Measurements from ENCODE around the gene RAB13.

RAB13 gene

DNA sequence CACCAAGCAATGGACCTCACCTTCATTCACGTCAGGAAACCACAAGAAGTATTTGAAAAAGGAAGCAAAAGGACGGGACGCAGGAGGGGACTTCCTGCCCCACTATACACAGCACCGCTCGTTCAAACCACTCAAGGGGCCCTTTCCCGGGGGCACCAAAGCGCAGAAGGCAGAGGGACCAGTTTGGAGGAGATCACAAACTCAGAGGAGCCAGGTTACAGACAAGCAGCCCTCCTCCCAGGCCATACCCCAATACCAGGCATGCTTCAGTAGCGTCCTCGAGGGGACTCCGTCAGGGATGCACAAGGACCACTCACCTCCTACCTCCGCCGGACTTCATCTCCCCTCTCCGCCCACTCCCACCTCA is 28.4 kb downstream of the RAB13 start:
- in situ Hi-C loops (cut with HindIII; ENCODE audit: low sequenced_read_pairs), result no loop called here

- in situ Hi-C loops (cut with HindIII; ENCODE audit: low sequenced_read_pairs), result no loop called here
These were observed 29.0 kb downstream of the RAB13 start for GRCh38 chr1:153956997-153957715.

DNA sequence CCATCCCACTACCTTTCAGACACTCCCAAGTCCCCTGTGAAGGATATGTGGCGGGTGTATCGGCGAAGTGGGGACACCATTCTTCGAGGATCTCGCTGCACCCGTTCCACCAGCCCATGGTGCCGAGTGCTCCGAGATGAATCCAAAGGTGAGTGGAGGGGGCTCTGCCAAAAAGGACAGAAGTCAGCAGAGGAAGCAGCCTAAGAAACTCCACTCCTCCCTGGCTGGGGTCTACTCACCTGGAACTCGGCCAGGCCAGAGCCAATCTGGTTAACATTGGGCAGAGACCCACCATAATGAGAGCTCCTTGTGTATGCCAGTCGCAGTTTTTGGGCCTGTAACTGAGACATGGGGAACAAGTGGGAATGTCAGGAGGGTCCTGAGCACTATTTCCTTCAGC is 31.3 kb downstream of the RAB13 start:
- in situ Hi-C loops (cut with HindIII; ENCODE audit: low sequenced_read_pairs), result no loop called here

GRCh38 chr1:153953859-153954365 is 32.2 kb downstream of the RAB13 start:
- in situ Hi-C loops (cut with HindIII; ENCODE audit: low sequenced_read_pairs), result no loop called here

DNA sequence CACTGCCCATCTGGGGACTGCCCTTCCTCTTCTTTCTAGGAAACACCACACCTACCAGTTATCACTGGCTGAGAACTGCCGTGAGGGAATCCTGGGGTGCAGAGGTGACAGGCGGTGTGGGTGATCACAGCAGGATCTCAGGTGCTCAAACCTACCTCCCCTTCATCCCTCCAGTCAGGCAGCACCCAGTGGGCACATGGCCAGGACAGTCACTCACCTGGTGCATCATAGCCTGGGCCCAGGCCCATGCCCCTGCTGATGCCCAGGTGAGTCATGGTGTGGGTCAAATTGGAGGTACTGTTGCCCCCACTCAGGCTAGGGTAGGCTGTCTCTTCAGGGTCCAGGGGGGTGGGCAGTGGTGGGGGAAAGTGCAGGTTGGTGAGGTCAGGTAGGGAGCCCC is 34.3 kb downstream of the RAB13 start:
- in situ Hi-C loops (cut with HindIII; ENCODE audit: low sequenced_read_pairs), result no loop called here

DNA sequence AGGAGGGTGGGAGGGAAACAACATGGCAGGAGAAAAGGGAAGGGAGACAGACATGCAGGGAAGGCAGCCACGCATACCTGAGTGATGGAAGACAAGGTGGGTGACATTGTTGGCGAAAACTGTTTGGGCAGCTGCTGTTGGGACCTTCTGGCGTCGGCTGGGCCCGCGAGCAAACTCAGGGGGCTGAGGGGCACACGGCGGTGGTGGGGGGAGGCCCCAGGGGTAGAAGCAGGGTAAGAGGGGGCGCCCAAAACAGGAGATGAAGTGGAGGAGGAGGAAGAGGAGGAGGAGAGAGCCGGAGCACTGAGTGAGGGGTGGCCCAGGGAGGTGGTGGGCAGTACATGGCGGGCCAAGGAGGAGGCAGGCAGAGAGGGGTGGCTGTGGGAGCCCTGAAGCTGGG is 35.0 kb downstream of the RAB13 start:
- in situ Hi-C loops (cut with HindIII; ENCODE audit: low sequenced_read_pairs), result no loop called here

GRCh38 chr1:153946622-153947241 is 39.4 kb downstream of the RAB13 start, which contains the start of gene DENND4B:
Gene DENND4B (minus strand): TSS chr1:153946718. CDS start chr1:153944374, 2,344 bp downstream.
- in situ Hi-C loops (cut with HindIII; ENCODE audit: low sequenced_read_pairs), result no loop called here

DNA sequence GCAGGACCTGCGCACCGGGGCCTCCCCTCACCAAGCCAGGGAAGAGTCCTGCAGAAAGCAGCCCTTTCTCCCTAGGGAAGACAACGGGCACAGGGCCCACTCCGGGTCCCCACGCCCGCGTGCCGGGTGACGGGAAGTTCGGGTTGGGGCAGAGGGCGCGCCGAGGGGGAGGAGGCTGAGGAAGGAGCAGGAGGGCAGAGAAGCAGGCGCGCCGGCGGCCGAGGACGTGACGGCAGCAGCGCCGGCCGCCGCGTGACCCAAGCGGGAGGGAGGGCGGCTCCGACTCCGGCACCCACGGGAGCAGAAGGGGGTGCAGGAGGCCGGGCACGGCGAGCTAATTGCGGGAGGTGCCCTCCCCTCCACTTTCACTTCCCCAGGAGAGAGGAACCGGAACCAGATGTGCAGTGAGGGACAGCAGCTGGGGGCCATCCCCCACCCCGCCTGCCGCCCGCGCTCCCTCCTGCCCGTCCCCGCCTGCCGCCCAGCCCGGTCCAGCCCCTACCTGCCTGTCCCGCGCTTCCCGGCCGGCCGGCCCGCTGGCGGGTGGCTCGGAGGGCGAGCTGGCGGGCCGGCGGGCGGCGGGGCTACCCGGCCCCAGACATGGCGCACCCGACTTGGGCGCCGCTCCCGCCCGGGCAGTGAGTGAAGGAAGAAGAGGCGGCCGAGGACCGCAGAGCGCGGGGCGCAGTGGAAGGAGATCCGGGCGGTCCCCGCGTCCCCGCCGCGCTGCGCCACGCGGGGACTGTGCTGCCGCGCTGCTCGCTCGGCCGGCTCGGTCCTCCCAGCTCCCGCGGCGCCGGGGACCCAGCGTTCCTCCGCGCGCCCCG is 40.1 kb downstream of the RAB13 start:
- in situ Hi-C loops (cut with HindIII; ENCODE audit: low sequenced_read_pairs), result no loop called here

DNA sequence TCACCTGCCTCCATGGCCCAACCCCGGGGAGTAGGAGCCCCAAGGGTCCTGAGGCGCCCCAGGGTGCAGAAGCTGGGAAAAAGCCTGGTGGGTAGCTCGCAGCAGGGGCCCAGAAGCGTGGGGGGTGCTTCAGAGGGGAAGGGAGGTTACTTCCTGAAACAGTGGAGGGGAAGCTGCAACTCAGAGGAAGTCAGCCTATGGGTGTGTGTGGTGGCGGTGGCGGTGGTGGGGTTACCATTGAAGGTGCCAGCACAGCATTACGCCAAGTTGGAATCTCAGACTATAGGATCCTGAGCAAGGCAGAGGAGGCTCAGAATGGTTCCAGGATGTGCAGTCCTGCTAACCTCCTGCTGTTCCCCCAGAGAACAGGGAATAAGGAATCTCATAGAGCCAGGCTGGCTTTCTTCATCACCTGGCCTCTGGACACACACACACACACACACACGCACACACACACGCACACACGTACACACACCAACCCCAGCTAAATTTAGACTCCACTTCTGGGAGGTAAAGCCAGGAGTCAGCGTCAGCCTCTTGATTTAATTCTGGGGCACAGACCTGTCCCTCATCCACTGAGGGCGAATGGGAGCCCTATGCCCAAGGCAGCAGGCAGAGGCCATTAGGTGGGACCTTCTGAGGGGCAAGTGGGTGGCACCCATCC is 40.9 kb downstream of the RAB13 start:
- in situ Hi-C loops (cut with HindIII; ENCODE audit: low sequenced_read_pairs), result no loop called here

DNA sequence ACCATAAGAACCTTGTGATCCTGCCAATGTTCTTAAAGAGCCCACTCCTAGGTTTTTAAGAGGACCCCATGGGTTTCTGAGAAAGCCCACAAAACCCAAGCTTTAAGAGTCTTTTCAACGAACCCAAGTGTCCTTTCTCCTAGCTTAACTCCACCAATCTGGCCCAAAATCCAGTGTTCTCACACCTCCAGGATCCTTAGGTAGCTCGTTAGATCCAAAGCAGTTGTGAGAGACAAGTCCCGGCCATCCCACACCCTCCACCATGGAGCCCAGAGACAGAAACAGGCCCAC is 41.4 kb downstream of the RAB13 start:
- in situ Hi-C loops (cut with HindIII; ENCODE audit: low sequenced_read_pairs), result no loop called here

DNA sequence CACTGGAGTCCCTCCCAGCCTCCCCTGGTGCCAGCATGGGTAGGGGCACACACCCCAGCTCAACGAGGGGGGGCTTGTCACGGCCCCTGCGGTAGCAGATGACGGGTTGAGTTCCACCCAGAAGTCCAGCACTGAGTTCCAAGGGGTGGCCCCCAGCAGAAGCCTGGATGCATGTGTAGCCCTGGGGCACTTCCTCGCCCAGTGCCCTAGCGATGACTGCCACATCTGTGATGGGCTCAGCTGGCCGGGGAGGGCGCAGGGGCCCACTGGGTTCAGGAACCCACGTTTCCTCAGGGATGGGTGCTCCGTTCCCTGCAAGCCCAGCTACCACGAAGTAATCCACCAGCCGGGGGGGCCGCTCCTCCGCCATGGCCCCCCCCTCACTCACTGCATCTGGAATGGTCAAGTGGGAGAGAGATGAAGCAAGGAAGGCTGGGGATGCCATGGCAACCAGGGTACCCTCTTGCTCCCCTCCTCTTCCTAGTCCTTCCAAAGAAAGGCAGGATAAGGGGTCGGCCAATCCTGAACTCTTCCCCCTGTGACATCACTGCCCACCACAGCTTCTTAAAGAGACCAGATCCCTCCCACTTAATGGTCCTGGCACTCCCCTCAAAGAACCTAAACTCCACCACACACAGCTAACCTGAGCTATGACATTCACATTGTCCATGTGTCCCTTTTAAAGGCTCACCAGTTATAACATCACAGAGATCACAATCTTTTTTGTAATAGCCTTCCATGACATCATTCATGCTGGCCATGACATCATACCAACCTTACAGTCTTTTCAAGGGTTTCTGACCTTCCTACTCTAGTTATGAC is 41.9 kb downstream of the RAB13 start:
- in situ Hi-C loops (cut with HindIII; ENCODE audit: low sequenced_read_pairs), result no loop called here

DNA sequence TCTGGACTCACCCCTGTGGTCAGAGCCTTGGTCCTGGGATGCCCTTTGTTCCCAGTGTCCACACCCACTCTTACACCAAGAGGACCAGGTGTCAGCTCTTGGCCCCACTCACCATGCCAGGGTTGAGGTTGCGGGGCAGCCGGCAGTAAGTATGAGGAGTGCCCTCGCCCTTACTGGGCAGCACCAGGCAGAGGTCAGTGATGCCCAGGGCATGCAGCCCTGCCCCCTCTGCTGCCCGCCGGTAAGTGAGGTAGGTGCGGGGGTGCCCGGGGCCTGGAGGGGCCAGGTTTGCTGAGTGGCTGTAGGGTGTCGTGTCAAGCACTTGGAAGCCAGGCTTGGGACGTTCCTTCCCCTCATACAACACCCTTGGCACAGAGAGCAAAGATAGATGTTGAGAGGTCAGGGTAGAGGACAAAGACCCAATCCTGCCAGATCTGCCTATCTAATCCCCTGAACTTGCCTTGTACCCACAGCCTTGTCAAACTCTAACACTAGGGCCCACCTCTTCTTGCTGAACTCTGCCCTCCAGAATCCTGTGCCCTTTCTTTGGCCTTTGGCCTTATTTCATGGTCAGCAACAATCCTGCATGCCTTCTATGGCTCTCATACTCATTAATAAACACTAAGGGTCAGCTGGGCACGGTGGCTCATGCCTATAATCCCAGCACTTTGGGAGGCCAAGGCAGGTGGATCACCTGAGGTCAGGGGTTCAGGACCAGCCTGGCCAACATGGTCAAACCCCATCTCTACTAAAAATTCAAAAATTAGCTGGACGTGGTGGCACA is 43.2 kb downstream of the RAB13 start:
- in situ Hi-C loops (cut with HindIII; ENCODE audit: low sequenced_read_pairs), result no loop called here

- in situ Hi-C loops (cut with HindIII; ENCODE audit: low sequenced_read_pairs), result no loop called here
These were observed 44.1 kb downstream of the RAB13 start for GRCh38 chr1:153941826-153942725.

DNA sequence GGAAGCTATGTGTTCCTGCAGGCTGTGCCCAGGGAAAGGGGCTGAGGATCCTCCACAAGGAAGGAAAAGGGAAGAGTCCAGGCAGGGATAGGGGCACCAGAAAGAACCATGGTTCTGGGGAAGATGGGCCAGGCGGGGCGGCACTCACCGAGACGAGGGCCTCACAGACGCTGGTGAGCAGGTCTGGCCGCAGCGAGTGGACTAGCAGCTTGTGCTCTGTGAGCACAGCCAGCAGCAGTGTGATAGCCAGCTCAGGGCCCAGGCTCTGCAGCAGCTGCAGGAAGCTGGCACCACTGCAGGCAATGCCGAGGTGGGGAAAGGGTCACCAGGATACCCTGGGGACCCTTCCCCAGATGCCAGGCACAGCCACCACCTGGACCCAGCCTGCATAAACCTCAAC is 45.4 kb downstream of the RAB13 start:
- in situ Hi-C loops (cut with HindIII; ENCODE audit: low sequenced_read_pairs), result no loop called here

- in situ Hi-C loops (cut with HindIII; ENCODE audit: low sequenced_read_pairs), result no loop called here
These were observed 46.7 kb downstream of the RAB13 start for GRCh38 chr1:153939476-153939875.

GRCh38 chr1:153938996-153939395 is 47.1 kb downstream of the RAB13 start:
- in situ Hi-C loops (cut with HindIII; ENCODE audit: low sequenced_read_pairs), result no loop called here

DNA sequence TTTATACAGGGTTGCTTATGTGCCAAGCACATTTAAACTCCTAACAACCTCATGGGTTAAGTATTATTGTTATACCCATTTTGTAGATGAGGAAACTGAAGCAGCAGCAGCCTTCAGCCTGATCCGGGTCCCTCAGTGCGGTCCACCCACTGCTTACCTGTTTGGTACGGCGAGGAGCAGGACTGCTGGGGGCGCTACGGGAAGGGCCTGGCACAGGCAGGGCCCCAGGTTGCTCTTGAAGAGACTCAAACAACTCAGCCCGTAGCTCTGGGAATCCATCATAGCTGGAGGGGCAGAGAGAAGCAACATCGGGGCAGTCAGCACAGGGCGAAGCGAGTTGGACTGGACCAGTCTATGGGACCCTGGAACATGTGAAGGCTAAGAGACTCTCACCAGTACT is 48.8 kb downstream of the RAB13 start:
- in situ Hi-C loops (cut with HindIII; ENCODE audit: low sequenced_read_pairs), result no loop called here

DNA sequence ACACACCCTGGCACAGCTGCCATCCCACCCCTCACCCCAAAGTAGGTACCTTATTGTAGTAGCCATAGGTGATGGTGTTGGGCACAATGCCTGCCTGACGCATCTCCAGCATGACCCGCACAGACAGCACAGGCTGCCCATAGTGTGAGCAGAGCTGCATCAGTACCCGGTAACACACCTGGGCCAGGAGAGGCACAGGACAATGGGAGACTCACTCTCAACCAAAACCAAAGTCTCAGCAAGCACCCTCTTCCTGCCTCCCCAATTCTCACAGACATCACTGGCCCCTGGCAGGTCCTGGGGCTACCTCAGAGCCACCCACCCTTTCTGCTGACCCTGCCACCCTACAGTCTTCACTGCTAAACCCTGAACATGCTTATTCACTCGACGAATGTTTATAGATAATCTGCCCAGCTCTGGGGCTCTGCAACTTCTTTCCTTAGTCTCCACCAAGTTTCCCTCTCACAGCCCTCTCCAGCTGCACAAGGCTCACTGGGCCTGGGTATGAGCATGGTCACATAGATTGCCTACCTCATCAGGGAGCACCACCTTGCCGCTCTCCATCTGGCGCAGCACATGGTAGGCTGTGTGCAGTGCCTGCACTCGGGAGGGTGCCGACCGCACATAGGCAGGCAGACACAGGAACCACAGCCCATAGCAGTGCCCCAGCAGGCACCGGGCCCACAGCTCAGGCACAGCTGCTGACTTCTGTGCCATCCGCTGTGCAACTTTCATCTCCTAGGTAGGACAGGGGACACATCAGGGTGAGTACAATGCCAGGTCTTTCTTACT is 49.9 kb downstream of the RAB13 start:
- in situ Hi-C loops (cut with HindIII; ENCODE audit: low sequenced_read_pairs), result no loop called here

Data from endothelial cell of hepatic sinusoid (primary cell).